Measurements from ENCODE around the gene TIAM2.
A peak's percentile ranks its signal among the peaks of the same experiment; 100 is the strongest.
"Not testable (repeated sequence)": the region's sequence is repeated elsewhere in the genome, so short reads cannot be mapped to it uniquely, and the experiment has no call there.

TIAM2 gene

GRCh38 chr6:155267411-155267810 lies 272.3 kb downstream of the TIAM2 start:
- H3K4me3 ChIP-seq (replicated peaks; ENCODE audit: insufficient read depth, low read length): no peak overlapping the region
- no peak for DNase-seq (ENCODE audit: low read depth in 1 of 2, low spot score in 1 of 2)

GRCh38 chr6:155268088-155268867 lies 273.2 kb downstream of the TIAM2 start:
- peak; percentile 7 to 34 for DNase-seq (ENCODE audit: low read depth in 1 of 2, low spot score in 1 of 2)
- TF ChIP-seq, protein P1, sequence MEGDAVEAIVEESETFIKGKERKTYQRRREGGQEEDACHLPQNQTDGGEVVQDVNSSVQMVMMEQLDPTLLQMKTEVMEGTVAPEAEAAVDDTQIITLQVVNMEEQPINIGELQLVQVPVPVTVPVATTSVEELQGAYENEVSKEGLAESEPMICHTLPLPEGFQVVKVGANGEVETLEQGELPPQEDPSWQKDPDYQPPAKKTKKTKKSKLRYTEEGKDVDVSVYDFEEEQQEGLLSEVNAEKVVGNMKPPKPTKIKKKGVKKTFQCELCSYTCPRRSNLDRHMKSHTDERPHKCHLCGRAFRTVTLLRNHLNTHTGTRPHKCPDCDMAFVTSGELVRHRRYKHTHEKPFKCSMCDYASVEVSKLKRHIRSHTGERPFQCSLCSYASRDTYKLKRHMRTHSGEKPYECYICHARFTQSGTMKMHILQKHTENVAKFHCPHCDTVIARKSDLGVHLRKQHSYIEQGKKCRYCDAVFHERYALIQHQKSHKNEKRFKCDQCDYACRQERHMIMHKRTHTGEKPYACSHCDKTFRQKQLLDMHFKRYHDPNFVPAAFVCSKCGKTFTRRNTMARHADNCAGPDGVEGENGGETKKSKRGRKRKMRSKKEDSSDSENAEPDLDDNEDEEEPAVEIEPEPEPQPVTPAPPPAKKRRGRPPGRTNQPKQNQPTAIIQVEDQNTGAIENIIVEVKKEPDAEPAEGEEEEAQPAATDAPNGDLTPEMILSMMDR (IDR thresholded peaks at IDR 0.05; ENCODE audit: insufficient read depth, low read length): peak; percentile 33
- not testable (repeated sequence) for H3K27me3 ChIP-seq (ENCODE audit: insufficient read depth, poor library complexity, severe bottlenecking); H3K4me3 ChIP-seq (replicated peaks; ENCODE audit: insufficient read depth, low read length); H3K27ac ChIP-seq (replicated peaks)

More at GRCh38 chr6:155267411-155267810, 272.3 kb downstream of the TIAM2 start:
- no peaks in the 10 kb centered on the region for H3K27me3 ChIP-seq (ENCODE audit: insufficient read depth, poor library complexity, severe bottlenecking)
- H3K27ac ChIP-seq (replicated peaks): no peak overlapping the region
- TF ChIP-seq, protein P2, sequence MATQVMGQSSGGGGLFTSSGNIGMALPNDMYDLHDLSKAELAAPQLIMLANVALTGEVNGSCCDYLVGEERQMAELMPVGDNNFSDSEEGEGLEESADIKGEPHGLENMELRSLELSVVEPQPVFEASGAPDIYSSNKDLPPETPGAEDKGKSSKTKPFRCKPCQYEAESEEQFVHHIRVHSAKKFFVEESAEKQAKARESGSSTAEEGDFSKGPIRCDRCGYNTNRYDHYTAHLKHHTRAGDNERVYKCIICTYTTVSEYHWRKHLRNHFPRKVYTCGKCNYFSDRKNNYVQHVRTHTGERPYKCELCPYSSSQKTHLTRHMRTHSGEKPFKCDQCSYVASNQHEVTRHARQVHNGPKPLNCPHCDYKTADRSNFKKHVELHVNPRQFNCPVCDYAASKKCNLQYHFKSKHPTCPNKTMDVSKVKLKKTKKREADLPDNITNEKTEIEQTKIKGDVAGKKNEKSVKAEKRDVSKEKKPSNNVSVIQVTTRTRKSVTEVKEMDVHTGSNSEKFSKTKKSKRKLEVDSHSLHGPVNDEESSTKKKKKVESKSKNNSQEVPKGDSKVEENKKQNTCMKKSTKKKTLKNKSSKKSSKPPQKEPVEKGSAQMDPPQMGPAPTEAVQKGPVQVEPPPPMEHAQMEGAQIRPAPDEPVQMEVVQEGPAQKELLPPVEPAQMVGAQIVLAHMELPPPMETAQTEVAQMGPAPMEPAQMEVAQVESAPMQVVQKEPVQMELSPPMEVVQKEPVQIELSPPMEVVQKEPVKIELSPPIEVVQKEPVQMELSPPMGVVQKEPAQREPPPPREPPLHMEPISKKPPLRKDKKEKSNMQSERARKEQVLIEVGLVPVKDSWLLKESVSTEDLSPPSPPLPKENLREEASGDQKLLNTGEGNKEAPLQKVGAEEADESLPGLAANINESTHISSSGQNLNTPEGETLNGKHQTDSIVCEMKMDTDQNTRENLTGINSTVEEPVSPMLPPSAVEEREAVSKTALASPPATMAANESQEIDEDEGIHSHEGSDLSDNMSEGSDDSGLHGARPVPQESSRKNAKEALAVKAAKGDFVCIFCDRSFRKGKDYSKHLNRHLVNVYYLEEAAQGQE (IDR thresholded peaks at IDR 0.05; ENCODE audit: insufficient replicate concordance, low read depth): no peak
- TF ChIP-seq, protein P1 (IDR thresholded peaks at IDR 0.05; ENCODE audit: insufficient read depth, low read length): no peak
- TF ChIP-seq SPI1 (IDR thresholded peaks at IDR 0.05; ENCODE audit: borderline replicate concordance, low read depth) (no peak), GABPA (IDR thresholded peaks at IDR 0.05; ENCODE audit: low read depth) (no peak), POLR2AphosphoS5 (IDR thresholded peaks at IDR 0.05; ENCODE audit: low read depth) (no peak)

DNA sequence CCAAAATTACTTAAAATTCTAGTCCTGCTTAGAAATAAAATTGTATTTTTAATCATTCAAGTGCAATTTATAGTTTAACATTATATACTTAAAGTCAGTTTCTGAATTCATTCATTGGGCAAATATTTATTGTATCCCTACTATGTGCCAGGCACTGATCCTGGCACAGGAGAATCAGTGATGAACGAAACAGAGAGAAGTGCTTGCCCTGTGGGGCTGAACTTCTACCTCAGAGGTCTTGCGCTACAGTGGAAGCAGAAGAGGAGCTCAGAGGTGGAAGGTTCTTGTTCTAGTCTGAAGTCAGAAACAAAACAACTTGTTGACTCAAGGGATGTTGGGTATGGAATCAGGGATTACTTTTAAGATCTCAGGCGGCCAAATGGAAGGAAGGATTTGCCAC lies 274.6 kb downstream of the TIAM2 start:
- no peak overlapping the region for H3K27ac ChIP-seq (replicated peaks)
- H3K4me3 ChIP-seq (replicated peaks; ENCODE audit: insufficient read depth, low read length): no peak overlapping the region
- H3K27me3 ChIP-seq (ENCODE audit: insufficient read depth, poor library complexity, severe bottlenecking): no peaks in the 10 kb centered on the region
- no peak for DNase-seq (ENCODE audit: low read depth in 1 of 2, low spot score in 1 of 2)
- TF ChIP-seq POLR2AphosphoS5 (IDR thresholded peaks at IDR 0.05; ENCODE audit: low read depth) (no peak), SPI1 (IDR thresholded peaks at IDR 0.05; ENCODE audit: borderline replicate concordance, low read depth) (no peak), GABPA (IDR thresholded peaks at IDR 0.05; ENCODE audit: low read depth) (no peak)
- TF ChIP-seq, protein P1 (IDR thresholded peaks at IDR 0.05; ENCODE audit: insufficient read depth, low read length): no peak
- TF ChIP-seq, protein P2 (IDR thresholded peaks at IDR 0.05; ENCODE audit: insufficient replicate concordance, low read depth): no peak
